Suprapubic skin (tissue), 3 donors: ENCODE data around the gene SLC4A1AP.

ENCODE experiments used
- POLR2AphosphoS5 ChIP-seq, 3 donors: sonication (generic); formaldehyde crosslinking; IDR thresholded peaks; one replicate each; pipeline ENCODE4 v1.6.1; 2017; ENCODE audit warnings: antibody characterized with exemption in 3 of 3
- TF ChIP-seq, protein P1 (sequence below), 2 donors: fragments of 200-600 bp in 1 of 2; fragments of 450-650 bp in 1 of 2; sonication (generic) in 1 of 2; IDR thresholded peaks; one replicate each; pipeline ENCODE4 v1.5.1; 2016 to 2019; ENCODE audit warnings: antibody characterized with exemption in 2 of 2, mild to moderate bottlenecking in 1 of 2, moderate library complexity in 1 of 2

- TF ChIP-seq POLR2AphosphoS5 (IDR thresholded peaks at IDR 0.05) = no peak
- TF ChIP-seq, protein P1, sequence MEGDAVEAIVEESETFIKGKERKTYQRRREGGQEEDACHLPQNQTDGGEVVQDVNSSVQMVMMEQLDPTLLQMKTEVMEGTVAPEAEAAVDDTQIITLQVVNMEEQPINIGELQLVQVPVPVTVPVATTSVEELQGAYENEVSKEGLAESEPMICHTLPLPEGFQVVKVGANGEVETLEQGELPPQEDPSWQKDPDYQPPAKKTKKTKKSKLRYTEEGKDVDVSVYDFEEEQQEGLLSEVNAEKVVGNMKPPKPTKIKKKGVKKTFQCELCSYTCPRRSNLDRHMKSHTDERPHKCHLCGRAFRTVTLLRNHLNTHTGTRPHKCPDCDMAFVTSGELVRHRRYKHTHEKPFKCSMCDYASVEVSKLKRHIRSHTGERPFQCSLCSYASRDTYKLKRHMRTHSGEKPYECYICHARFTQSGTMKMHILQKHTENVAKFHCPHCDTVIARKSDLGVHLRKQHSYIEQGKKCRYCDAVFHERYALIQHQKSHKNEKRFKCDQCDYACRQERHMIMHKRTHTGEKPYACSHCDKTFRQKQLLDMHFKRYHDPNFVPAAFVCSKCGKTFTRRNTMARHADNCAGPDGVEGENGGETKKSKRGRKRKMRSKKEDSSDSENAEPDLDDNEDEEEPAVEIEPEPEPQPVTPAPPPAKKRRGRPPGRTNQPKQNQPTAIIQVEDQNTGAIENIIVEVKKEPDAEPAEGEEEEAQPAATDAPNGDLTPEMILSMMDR (IDR thresholded peaks at IDR 0.05) = no peak
These were observed 48.4 kb upstream of the SLC4A1AP start for GRCh38 chr2:27615316-27615715.
